NOMO-1 treated with dmso at 0.1 percent for 144 hours (cell line): ENCODE measurements around the gene DPY30.

ENCODE experiments used
- DNase-seq: peaks from one replicate; lab custom pipeline; 2025; ENCODE audit not compliant: unreplicated experiment; lab: John Stamatoyannopoulos, UW

The DPY30 gene

DNA sequence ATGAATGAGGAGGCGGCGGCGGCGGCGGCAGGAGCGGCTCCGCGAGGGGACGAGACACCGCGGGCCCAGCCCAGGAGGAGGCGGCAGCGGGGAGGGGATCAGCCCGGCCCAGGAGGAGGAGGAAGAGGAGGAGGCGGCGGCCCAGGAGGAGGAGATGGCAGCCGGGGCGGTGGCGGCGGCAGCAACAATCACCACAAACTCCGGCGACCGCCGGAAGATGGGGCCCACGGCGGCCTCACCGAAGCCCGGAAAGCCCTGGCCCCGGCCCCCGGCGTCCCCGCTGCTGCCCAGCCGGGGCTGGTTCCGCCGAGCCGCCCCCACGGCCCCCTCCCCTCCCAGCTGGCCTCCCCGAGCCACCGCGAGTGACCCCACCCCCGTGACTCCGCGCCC, 29.3 kb downstream of the DPY30 start:
- DNase-seq, result peak; percentile 29

DNA sequence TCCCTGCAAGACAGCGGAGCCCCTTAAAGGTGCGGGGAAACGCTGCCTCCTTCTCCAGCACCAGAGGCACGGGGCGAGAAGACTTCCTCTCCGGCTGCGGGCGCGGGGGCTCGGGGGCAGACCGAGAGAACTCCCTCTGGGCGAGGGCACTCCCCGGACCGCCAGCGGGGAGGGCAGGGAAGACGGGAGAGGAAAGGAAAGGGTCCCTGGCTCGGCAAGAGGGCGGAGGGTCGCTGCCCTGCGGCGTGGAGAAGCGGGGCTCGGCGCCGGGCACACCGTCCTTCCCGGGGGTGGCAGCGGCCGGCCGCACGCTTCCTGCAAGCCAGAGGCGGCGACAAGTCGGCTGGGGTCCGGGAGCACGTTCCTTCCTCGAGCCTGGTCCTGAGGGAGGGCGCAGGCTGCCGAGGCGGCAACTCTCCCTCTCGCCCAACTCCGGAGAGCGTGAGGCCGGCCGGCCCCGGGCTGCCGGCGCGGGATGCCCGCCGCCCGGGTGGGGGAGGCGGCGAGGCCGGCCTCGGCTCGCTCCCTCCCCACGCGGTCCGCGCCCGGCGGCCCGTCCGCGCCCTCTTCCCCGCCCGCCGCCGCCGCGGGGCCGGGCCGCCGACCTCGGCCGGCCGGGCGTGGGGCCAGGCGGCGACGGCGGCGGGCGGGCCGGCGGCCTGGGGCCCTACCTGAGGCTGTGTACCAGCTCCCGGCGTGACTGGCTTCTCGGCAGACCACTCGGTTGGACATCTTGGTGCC, 29.9 kb downstream of the DPY30 start:
- DNase-seq, result peak; percentile 20

DNA sequence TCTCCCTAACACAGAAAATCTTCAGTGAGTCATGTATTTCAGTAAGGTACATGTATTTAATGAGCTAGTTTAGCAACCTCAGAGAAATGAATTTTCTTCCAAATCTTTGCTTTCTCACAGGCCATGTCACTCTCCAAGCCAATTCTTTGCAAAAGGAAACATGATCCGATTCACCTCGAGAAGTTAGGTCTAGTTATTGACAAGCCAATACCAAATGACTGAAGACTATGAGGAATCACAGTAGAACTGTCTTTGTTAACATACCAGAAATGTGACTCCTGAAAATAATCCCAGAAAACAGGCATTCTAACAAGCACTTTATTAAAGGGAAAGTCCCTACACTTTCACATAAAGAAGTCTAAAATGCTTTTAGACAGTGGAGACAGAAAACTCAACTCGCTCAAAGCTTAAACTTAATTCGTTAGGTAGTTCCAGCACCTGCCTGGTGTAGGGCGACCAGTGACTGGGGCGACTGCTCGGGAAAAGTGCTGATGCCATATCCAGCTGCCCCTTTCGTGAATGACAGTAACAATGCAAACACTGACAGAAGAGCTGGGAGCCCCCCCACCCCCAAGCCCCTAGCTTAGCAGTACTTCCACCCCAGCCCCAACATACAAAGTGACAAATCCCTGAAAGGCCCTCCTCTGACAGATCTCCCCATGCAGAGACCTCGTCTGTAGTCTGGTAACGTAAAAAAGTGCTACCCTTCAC, 30.6 kb downstream of the DPY30 start:
- DNase-seq, result no peak

DNA sequence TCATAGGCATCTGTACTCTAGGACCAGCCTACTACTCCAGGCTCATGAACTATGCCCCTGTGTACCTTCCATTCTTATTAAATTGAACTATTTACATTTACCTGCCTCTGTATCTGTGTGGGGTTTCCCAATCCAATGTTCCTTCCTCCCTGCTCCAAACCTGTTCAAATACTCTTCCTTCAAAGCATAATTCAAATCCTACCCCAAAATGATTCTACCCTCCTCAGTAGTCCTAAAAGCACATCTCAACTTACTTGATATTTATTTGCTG, 32.5 kb downstream of the DPY30 start:
- DNase-seq, result no peak

DNA sequence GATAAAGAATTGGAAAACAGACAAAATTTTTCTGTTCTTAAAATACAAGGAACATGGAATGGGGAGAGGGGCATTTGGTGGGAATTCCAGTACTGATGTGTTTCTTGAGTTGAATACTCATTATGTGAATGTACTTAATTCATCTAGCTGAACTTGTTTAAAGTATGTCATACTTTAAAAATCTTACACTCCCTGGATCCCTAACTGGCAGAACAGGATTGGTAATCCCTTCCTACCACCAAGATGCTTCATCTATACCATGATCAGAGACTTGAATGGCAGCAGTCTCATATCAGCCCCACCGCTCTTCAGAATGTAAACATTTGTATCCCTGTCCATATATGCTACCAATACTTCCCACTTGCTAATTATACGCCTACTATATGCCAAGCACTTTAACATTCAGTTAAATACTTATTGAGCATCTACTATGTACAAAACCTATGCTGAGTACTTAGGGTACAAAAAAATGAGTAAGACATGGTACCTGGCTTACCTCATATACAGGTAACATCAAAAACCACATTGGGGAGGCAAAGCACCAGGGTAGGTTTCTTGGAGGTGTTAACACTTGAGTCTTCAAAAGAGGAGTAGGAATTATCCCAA, 34.1 kb downstream of the DPY30 start:
- DNase-seq, result no peak

DNA sequence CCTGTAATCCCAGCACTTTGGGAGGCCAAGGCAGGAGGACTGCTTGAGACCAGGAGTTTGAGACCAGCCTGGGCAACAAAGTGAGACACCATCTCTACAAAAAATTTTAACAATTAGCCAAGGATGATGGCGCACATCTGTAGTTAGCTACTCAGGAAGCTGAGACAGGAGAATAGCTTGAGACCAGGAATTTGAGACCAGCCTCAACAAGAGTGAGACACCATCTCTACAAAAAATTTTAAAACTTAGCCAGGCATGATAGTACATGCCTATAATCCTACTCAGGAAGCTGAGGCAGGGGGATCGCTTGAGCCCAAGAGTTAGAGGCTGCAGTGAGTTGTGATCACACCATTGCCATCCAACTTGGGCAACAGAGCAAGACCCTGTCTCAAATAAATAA, 35.8 kb downstream of the DPY30 start:
- no peak for DNase-seq

DNA sequence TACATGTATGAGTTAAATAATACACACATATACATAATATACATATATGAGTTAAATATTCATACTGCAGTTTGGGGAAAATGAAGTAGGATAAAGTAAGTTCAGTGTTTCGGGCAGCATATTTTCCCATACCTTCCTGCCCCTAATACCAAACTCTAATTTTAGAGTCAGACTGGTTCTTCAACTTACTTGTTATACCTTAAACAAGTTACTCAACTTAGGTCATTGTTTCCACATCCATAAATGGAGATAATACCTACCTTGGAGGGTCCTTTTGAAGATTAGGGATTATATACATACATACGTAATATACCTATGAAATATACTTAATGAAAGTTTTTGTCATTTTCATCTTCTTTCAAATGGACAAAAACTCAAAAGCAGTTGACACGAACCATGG, 37.2 kb downstream of the DPY30 start:
- no peak for DNase-seq

DNA sequence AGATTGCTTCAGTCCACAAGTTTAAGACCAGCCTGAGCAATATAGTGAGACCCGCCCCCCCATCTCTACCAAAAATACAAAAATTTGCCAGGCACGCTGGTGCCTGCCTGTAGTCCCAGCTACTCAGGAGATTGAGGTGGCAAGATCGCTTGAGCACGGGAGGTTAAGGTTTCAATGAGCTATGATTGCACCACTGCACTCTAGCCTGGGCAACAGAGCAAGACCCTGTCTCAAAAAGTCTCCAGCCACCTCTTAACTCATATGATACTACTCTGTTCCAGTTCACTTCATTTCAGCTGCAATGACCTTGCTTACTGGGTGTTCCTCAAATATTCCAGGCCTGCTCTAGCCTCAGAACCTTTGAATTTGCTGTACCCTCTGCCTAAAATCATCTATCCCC, 40.2 kb downstream of the DPY30 start:
- DNase-seq, result no peak

DNA sequence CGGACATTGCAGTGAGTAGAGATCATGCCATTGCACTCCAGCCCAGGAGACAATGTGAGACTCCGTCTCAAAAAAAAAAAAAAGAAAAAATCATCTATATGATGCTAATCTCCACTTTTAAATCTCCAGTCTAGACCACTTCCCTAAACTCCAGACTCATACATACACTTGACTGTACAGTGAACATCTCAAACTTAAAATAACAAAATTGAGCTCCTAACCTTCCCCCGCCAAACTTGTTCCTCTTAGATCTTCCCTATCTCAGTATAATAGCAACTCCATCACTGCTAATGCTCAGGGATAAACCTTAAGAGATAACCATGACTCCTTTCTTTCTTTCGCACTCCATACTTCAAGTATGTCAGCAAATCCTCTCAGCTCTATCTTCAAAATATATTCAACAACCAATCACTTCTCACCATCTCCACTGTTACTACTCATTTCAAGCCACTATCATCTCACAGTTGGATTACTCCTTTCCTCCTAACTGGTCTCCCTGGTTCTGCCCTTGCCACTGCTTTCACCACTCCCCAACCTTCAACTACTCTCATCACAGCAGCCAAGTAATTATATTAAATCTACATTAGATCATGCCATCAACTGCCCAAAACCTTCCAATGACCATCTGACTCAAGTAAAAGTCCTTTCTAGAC, 40.7 kb downstream of the DPY30 start:
- peak; percentile 29 for DNase-seq

DNA sequence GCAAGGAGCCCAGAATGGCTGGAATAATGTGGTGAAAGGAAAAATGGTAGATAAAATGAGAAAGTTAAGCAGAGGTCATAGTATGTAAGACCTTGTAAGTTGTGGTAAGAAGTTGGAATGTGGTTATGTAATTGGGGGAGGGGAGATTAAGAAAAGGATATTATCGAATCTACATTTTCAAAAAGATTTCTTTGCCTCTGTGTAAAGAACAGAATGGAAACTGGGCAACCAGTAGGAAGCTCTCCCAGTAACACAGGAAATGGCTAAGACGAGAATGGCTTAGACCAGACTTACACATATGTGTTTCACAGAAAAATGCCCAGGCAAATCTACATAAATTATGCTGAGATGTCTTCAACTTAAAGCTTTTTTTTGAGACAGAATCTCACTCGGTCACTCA, 42.0 kb downstream of the DPY30 start:
- DNase-seq, result no peak

DNA sequence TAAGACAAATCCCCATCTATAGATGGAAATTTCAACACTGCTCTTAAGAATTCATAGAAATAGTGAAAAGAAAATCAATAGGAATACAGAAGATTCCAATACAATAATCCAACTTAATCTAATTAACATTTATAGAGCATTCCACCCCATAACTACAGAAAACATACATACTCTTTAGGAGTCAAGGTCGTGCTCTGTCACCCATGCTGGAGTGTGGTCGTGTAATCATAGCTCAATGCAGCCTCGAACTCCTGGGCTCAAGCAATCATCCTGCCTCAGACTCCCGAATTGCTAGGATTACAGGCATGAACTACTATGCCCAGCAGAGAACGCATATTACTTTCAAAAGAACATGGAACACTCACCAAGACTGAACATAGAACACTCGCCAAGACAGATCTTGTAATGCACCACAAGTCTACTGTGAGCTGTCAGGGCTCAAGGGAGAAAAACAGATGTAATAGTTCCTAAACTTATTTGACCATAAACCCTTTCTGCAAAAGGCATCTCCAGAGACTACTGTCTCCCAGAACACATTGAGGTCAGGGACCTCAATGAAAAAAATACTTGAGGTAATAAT, 42.9 kb downstream of the DPY30 start:
- no peak for DNase-seq

DNA sequence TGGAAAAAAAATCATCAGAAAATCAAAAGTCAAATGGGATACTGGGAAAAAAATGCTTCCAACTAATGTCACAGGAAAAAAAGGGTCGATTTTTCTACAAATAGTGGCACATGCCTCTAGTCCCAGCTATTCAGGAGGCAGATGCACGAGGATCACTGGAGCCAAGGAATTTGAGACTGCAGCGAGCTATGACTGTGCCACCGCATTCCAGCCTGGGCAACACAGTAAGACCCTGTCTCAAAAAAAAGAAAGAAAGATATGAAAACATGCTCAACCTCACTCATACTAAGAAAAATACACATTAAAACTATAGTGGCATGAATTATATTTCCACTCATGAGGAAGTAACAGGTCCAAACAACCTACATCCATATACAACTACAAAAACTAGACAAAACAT, 46.7 kb downstream of the DPY30 start:
- no peak for DNase-seq

DNA sequence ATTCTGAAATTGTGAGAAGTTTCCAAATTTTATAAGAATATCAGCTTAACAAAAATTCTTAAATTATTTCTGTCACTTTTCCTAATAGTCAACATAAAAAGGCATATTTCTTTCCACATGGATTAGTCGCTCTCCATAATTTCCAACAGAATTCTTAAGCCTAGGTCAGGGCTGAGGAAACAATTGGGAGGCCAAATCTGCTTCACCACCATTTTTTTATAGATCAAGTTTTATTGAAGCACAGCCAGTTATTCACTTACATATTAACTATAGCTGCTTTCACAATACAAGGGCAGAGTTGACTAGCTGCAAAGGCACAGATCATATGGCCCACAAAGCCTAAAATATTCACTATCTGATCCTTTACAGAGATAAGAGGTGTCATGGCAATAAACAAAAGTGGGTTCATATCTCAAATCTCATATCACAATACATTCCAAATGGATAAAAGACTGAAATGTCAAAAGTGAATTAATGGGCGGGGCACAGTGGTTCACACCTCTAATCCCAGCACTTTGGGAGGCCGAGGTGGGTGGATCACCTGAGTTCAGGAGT, 47.5 kb downstream of the DPY30 start:
- DNase-seq, result no peak

DNA sequence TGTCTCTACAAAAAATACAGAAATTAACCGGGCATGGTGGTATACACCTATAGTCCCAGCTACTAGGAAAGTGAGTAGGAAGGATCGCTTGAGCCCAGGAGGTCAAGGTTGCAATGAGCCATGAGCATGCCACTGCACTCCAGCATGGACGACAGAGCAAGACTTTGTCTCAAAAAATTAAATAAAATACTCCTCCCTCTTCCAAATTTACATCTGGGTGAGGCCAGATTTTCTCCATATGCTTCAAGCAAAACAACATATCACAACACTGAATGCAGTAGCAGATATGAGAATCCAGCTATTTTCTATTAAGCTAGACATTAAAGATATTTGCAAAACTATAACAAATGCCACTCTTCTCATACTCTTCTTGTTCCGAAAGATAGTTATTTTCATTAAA, 49.7 kb downstream of the DPY30 start:
- no peak for DNase-seq

DNA sequence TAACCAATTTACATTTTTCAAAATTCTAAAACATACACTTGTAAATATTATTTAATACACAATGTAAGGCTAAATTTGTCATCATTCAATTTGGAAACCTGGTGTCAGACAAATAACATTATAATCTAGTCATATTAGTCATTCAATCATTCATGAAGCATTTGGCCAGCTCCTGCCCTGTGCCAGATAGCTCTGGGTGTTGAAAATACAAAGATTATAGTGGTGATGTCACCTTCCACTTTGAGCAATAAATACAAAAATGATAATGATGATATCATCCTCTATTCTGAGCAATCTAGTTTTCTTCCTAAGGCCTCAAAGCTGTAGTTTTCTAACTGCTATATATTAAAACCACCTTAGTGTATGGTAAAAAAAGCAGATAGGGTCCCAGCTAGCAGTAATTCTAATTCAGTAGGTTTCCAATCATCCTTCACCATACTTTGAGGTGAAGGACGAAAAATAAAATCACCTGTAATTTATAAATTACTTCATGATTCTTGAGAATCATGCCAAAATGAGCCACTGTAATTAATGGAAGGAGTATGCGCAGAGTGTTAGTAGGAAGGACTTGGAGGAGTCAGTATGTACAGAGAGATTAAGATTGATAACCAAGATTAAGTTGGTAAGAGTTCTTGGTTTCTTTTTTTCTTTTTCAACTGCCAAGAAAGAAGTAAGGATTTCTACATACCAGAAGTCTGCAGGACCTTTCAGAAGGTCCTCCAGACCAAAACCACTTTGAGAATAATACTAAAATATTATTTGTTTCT, 52.0 kb downstream of the DPY30 start:
- DNase-seq, result no peak

DNA sequence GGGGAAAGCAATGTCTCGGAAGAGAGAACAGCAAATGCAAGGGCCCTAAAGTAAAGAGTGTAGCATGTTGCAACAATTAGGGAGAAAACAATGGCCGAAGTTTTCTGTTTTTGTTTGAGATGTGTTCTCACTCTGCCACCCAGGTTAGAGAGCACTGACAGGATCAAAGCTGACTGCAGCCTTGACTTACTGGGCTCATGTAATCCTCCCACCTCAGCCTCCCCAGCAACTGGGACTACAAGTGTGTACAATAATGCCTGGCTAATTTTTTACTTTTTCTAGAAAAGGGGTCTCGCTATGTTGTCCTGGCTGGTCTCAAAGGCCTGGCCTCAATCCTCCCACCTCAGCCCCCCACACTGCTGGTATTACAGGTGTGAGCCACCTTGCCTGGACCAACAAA, 52.7 kb downstream of the DPY30 start:
- no peak for DNase-seq

DNA sequence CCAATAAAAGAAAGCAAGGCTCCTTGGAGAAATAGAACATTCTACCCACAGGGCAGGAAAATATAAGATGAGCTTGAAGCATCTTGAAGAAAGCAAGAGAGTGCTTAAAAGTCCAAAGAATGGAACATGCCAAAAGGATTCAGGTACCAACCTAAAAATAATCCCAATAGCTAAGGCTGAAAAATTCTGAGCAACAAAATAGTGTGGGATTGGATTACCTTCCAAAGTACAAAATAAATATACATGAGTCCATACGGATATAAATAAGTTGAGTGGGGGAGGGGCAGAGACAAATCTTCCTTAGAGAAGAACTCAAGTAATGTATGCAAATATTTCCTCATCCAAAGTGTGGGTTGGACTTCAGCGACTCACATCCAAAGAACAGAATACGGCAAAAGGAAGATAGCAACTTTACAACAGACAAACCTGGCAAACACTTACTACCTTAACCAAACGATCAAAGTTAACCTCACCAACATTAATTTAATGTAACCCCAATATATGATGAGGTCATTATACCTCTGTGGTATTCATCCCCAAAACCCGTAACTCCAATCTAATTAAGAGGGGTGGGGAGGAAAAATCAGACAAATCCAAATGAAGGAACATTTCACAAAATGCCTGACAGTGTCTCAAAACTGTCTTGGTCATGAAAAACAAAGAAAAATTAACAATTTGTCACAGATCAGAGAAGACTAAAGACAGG, 55.7 kb downstream of the DPY30 start:
- DNase-seq, result no peak

DNA sequence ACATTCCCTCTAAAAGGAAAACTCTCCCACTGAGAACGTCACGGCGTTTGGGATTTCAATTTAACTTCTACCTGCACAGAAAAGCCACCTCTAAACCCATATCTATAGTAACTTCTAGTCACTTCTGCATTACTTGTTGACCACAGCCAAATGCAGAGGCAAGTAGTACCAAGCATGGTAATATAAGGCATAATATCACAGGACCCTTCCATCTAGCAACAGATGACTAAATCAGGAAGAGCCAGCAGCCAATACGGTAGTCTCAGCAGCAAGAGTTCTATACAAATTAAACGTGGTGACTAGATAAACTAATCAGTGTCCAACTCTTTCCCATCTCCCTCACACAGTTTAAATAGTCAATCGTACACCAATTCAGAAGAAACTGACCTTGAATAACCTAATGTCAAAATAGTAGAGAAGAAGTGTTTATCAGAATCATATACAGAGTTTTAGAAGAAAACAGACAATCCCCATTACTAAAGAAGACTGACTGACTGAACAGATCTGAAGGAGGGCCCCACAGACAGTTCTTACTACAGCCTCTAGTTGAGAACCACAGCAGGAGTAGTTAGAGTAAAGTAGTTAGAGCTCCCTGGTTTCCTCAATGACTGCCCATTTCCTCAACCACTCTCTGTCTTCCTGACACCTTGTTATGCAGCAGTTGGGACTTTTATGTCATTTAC, 58.8 kb downstream of the DPY30 start:
- DNase-seq, result peak; percentile 1

DNA sequence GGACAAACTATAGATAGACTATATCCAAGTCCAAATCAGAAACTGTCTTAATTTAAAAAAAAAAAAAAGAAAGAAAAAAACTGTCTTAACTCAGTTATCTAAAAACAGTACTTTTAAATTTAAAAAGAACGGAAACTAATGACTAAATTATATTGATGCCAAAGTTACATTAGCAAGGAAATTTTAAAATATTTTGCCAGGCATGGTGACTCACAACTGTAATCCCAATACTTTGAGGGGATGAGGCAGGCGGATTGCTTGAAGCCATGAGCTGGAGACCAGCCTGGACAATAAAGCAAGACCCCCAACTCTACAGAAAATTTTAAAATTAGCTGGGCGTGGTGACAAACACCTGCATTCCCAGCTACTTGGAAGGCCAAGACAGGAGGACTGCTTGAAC, 59.6 kb downstream of the DPY30 start:
- DNase-seq, result no peak

DNA sequence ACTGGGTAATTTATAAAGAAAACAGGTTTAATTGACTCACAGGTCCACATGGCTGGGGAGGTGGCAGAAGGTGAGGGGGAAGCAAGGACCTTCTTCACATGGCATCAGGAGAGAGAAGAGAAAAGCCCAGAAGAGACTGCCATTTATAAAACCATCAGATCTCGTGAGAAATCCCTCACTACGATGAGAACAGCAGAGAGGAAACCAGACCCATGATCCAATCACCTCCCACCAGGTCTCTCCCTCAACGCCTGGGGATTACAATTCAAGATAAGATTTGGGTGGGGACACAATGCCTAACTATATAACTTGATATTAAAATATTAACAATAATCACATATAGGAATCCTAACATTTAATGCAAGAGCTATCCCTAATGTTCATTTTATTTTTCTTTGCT, 60.6 kb downstream of the DPY30 start:
- DNase-seq, result no peak
